HG02852 (cell line): ENCODE measurements around the gene GNB1L.
"Not testable (repeated sequence)": the region's sequence is repeated elsewhere in the genome, so short reads cannot be mapped to it uniquely, and the experiment has no call there.

Experiments
- ATAC-seq: cut with Tn5 transposase; IDR thresholded peaks from one replicate; pipeline ENCODE4 v1.9.1; 2021; ENCODE audit warnings: mild to moderate bottlenecking, moderate library complexity; ENCODE audit not compliant: unreplicated experiment

GNB1L gene

GRCh38 chr22:19890502-19891316 is 36.0 kb upstream of the GNB1L start:
- ATAC-seq = no peak

- ATAC-seq = no peak
Observed at GRCh38 chr22:19889951-19890350, 35.3 kb upstream of the GNB1L start.

- ATAC-seq = no peak
Observed at GRCh38 chr22:19888131-19888746, 33.6 kb upstream of the GNB1L start.

- ATAC-seq = no peak
Observed at GRCh38 chr22:19887256-19887985, 32.7 kb upstream of the GNB1L start.

- no peak for ATAC-seq
Observed at GRCh38 chr22:19886605-19887255, 32.1 kb upstream of the GNB1L start.

GRCh38 chr22:19885841-19886592 is 31.3 kb upstream of the GNB1L start:
- ATAC-seq = no peak

GRCh38 chr22:19884954-19885751 is 30.5 kb upstream of the GNB1L start:
- ATAC-seq = no peak

GRCh38 chr22:19884161-19884953 is 29.7 kb upstream of the GNB1L start:
- no peak for ATAC-seq

GRCh38 chr22:19883446-19883845 is 28.8 kb upstream of the GNB1L start:
- ATAC-seq = not testable (repeated sequence)

GRCh38 chr22:19882446-19883381 is 28.0 kb upstream of the GNB1L start:
- ATAC-seq = no peak

GRCh38 chr22:19880786-19881569 is 26.3 kb upstream of the GNB1L start:
- ATAC-seq = no peak

GRCh38 chr22:19879992-19880785 is 25.5 kb upstream of the GNB1L start:
- no peak for ATAC-seq

GRCh38 chr22:19879643-19879991 is 24.9 kb upstream of the GNB1L start:
- ATAC-seq = no peak

GRCh38 chr22:19879246-19879570 is 24.5 kb upstream of the GNB1L start:
- no peak for ATAC-seq

GRCh38 chr22:19878461-19879245 is 24.0 kb upstream of the GNB1L start:
- ATAC-seq = no peak
